Spleen (tissue), 7 donors: Measurements from ENCODE around the gene GADD45GIP1.

Source experiments
- POLR2A ChIP-seq, 3 donors: fragments of 450-650 bp; IDR thresholded peaks; one replicate each; pipeline ENCODE4 v1.5.1; 2017; ENCODE audit warnings: antibody characterized with exemption in 3 of 3, mild to moderate bottlenecking in 1 of 3
- POLR2AphosphoS5 ChIP-seq, 3 donors: sonication (generic); formaldehyde crosslinking; IDR thresholded peaks; one replicate each; pipeline ENCODE4 v1.5.1; 2017; ENCODE audit warnings: antibody characterized with exemption in 3 of 3
- TF ChIP-seq, protein P1 (sequence below), 11 experiments: fragments of 200-600 bp in 7 of 11; fragments of 450-650 bp in 4 of 11; sonication (generic) in 4 of 11; IDR thresholded peaks in 8 of 11; conservative IDR thresholded peaks in 3 of 11; 1 replicate in 7 of 11; 2 replicates in 4 of 11; pipeline versions ENCODE4 v1.4.0 to v1.8.0; 2016 to 2021; ENCODE audit warnings: antibody characterized with exemption in 11 of 11, inconsistent platforms in 4 of 11, mild to moderate bottlenecking in 1 of 11
- donor health status: DM: no; HTN: no; CAD: no; lungs with moderate emphysema.
- donor health status: DM: no; HTN: no; CAD: no.
- donor health status: DM: no; HTN: no; CAD: no.

DNA sequence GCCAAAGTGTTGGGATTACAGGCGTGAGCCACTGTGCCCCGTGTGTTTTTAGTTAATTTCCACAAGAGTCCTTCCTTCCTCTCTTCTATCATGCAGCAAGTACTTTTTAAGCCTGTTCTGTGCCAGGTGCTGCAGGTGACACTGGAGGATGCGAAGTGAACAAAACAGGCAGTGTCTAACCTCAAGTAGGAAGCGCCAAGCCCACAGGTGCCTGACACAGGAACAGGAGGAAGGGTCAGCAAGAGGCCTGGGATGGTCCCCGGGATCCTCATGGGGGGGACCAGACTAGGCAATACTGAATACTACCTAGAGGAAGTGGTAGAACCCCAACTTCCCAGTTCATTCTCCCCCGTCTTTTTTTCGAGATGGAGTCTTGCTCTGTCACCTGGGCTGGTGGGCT is 20.4 kb downstream of the GADD45GIP1 start:
- TF ChIP-seq, protein P1, sequence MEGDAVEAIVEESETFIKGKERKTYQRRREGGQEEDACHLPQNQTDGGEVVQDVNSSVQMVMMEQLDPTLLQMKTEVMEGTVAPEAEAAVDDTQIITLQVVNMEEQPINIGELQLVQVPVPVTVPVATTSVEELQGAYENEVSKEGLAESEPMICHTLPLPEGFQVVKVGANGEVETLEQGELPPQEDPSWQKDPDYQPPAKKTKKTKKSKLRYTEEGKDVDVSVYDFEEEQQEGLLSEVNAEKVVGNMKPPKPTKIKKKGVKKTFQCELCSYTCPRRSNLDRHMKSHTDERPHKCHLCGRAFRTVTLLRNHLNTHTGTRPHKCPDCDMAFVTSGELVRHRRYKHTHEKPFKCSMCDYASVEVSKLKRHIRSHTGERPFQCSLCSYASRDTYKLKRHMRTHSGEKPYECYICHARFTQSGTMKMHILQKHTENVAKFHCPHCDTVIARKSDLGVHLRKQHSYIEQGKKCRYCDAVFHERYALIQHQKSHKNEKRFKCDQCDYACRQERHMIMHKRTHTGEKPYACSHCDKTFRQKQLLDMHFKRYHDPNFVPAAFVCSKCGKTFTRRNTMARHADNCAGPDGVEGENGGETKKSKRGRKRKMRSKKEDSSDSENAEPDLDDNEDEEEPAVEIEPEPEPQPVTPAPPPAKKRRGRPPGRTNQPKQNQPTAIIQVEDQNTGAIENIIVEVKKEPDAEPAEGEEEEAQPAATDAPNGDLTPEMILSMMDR (IDR thresholded peaks at IDR 0.05 in 8 of 11, conservative IDR thresholded peaks at IDR 0.05 in 3 of 11), result no peak
- TF ChIP-seq POLR2A (IDR thresholded peaks at IDR 0.05) (no peak), POLR2AphosphoS5 (IDR thresholded peaks at IDR 0.05) (no peak)
